ENCODE measurements around the gene SLC30A2. TPM values are rescaled to one million over a fixed set of nuclear protein-coding genes. Genes with fewer than 3 reads are reported as not detected.

The SLC30A2 gene
- total RNA-seq, 1 experiment from 2014 or later, result 0.35 TPM

- Mint-ChIP-seq H3K27ac (no peak overlapping the region), H3K36me3 (ENCODE audit: insufficient read depth in 1 of 3, low read depth in 3 of 3) (peaks cover 0 to 4% (median 0%) of the 10 kb centered on the region in 3 experiments; a peak in 2 of 7 replicates), H3K27me3 (ENCODE audit: low read depth) (no peaks in the 10 kb centered on the region; the same call in none of the 2 replicates), H3K4me3 (no peak overlapping the region), H3K9me3 (no peaks in the 10 kb centered on the region; a peak in 1 of 5 replicates), H3K4me1 (peaks cover 25 to 37% of the 10 kb centered on the region in 2 experiments)
- Histone ChIP-seq H3K14ac (ENCODE audit: insufficient read depth, low read length) (no peak overlapping the region), H3K79me1 (ENCODE audit: insufficient read depth, low read depth, low read length, poor library complexity, severe bottlenecking) (no peaks in the 10 kb centered on the region), H3K4me2 (ENCODE audit: insufficient read depth, insufficient read length, low read length) (no peak overlapping the region), H3T11ph (ENCODE audit: low read length) (no peak overlapping the region), H3K56ac (ENCODE audit: insufficient read length, low read depth, low read length) (no peak overlapping the region), H2BK5ac (ENCODE audit: insufficient read length, low read length) (no peak overlapping the region), H3K9me3 (ENCODE audit: control insufficient read depth, low read depth, low read length) (no peaks in the 10 kb centered on the region), H3K27ac (ENCODE audit: insufficient read length, low read depth, low read length) (no peak overlapping the region), H3K27me3 (ENCODE audit: insufficient read depth, low read length) (no peaks in the 10 kb centered on the region), H4K5ac (ENCODE audit: insufficient read length, low read depth, low read length) (no peak overlapping the region), H2AK5ac (ENCODE audit: insufficient read length, low read length) (no peak overlapping the region), H3K23me2 (ENCODE audit: insufficient read length, low read depth, low read length, poor library complexity, severe bottlenecking) (peaks cover 5% of the 10 kb centered on the region), H2BK15ac (ENCODE audit: low read depth, low read length) (no peak overlapping the region), H4K8ac (replicated peaks; ENCODE audit: insufficient read length, low read depth, low read length) (no peak overlapping the region), H2BK120ac (ENCODE audit: low read depth, low read length, poor library complexity, severe bottlenecking) (no peak overlapping the region), H4K91ac (ENCODE audit: insufficient read length, low read depth, low read length) (no peak overlapping the region), H3K79me2 (ENCODE audit: insufficient read depth, low read length) (no peaks in the 10 kb centered on the region), H3K4me1 (ENCODE audit: insufficient read depth, low read length) (peaks cover 8% of the 10 kb centered on the region; the same call in 1 of the 2 replicates), H2BK20ac (ENCODE audit: low read depth, low read length, poor library complexity, severe bottlenecking) (no peak overlapping the region), H3K23ac (ENCODE audit: insufficient read length, low read depth, low read length) (no peak overlapping the region), H2BK12ac (ENCODE audit: insufficient read length, low read depth, low read length) (no peak overlapping the region), H3K18ac (ENCODE audit: insufficient read length, low read depth, low read length) (no peak overlapping the region), H4K20me1 (ENCODE audit: control insufficient read depth, insufficient read depth, insufficient read length) (no peaks in the 10 kb centered on the region), H2AFZ (ENCODE audit: low read length) (no peak overlapping the region), H3K9ac (ENCODE audit: extremely low read depth, insufficient read length, low read length) (no peak overlapping the region), H3K4ac (ENCODE audit: low read depth, low read length) (no peak overlapping the region)
- no peak for DNase-seq
- no CpG with 5 or more reads among the region's 3 CpGs for WGBS (ENCODE audit: extremely low coverage, insufficient read length, low lambda C conversion rate)
- TF ChIP-seq CTCF (conservative IDR thresholded peaks at IDR 0.05), result no peak
Observed at GRCh38 chr1:25994402-25995150, 51.3 kb downstream of the SLC30A2 start.
